Activated T-cell treated with anti-CD3 and anti-CD28 coated beads, Interleukin-2, amount 50 U/mL, for 48 hours (primary cell): ENCODE measurements around the gene KDM2B.
"Not testable (repeated sequence)": the region's sequence is repeated elsewhere in the genome, so short reads cannot be mapped to it uniquely, and the experiment has no call there.

ENCODE experiments used
- DNase-seq, 2 experiments: peaks; one replicate each; pipeline ENCODE4 v3.0.0-alpha.2; 2020

Gene KDM2B

GRCh38 chr12:121583334-121583661 is 2.5 kb upstream of the KDM2B start:
- DNase-seq = not testable (repeated sequence)

- DNase-seq = no peak
These were observed 1.9 kb upstream of the KDM2B start for GRCh38 chr12:121582583-121583333.

- DNase-seq = peak in 1 of 2 experiments; percentile 24
These were observed 1.0 kb upstream of the KDM2B start for GRCh38 chr12:121581686-121582429.

GRCh38 chr12:121579981-121580868 is 598 bp downstream of the KDM2B start:
- peak; percentile 78 to 81 for DNase-seq

- peak; percentile 53 to 57 for DNase-seq
These were observed 1.5 kb downstream of the KDM2B start for GRCh38 chr12:121579190-121579791.

- peak in 1 of 2 experiments; percentile 52 for DNase-seq
These were observed 2.3 kb downstream of the KDM2B start for GRCh38 chr12:121578230-121579189.

- DNase-seq = no peak
These were observed 3.2 kb downstream of the KDM2B start for GRCh38 chr12:121577443-121578180.

- DNase-seq = no peak
These were observed 3.9 kb downstream of the KDM2B start for GRCh38 chr12:121576851-121577391.

GRCh38 chr12:121575952-121576625 is 4.7 kb downstream of the KDM2B start:
- no peak for DNase-seq

GRCh38 chr12:121575051-121575450 is 5.8 kb downstream of the KDM2B start:
- no peak for DNase-seq

- DNase-seq = no peak
These were observed 6.8 kb downstream of the KDM2B start for GRCh38 chr12:121574025-121574424.

- no peak for DNase-seq
These were observed 8.9 kb downstream of the KDM2B start for GRCh38 chr12:121571920-121572319.

- no peak for DNase-seq
These were observed 10.1 kb downstream of the KDM2B start for GRCh38 chr12:121570467-121571283.

GRCh38 chr12:121568971-121569751 is 11.7 kb downstream of the KDM2B start:
- DNase-seq = no peak

- DNase-seq = no peak
These were observed 12.3 kb downstream of the KDM2B start for GRCh38 chr12:121568518-121568917.

GRCh38 chr12:121565076-121565475 is 15.7 kb downstream of the KDM2B start:
- DNase-seq = no peak

- no peak for DNase-seq
These were observed 18.3 kb downstream of the KDM2B start for GRCh38 chr12:121562488-121562887.

- DNase-seq = no peak
These were observed 19.8 kb downstream of the KDM2B start for GRCh38 chr12:121561009-121561395.
